Smooth muscle cell (in vitro differentiated cells): Measurements from ENCODE around the gene RHOBTB3. TPM values are rescaled to one million over a fixed set of nuclear protein-coding genes. Genes with fewer than 3 reads are reported as not detected.

ENCODE experiments used
- DNase-seq: peaks from one replicate; lab custom pipeline; 2025; ENCODE audit not compliant: unreplicated experiment; lab: John Stamatoyannopoulos, UW
- H2AFZ ChIP-seq: fragments of 200-600 bp; sonication (generic); 2 replicates; pipeline ENCODE4 v1.6.0; 2016; ENCODE audit warnings: antibody characterized with exemption, low read depth, mild to moderate bottlenecking
- H3F3A ChIP-seq: fragments of 200-600 bp; sonication (generic); 2 replicates; pipeline ENCODE4 v1.6.0; 2017; ENCODE audit warnings: antibody characterized with exemption, low read depth
- H3K27ac ChIP-seq: fragments of 200-600 bp; sonication (generic); 2 replicates; pipeline ENCODE4 v1.5.1; 2016; ENCODE audit warnings: low read depth, mild to moderate bottlenecking
- H3K27me3 ChIP-seq: fragments of 200-600 bp; sonication (generic); 2 replicates; pipeline ENCODE4 v1.6.1; 2016; ENCODE audit warnings: low read depth, mild to moderate bottlenecking
- H3K36me3 ChIP-seq: fragments of 200-600 bp; sonication (generic); 2 replicates; pipeline ENCODE4 v1.5.1; 2016; ENCODE audit warnings: low read depth
- H3K4me1 ChIP-seq: fragments of 200-600 bp; sonication (generic); 2 replicates; pipeline ENCODE4 v1.5.1; 2016; ENCODE audit warnings: low read depth
- H3K4me2 ChIP-seq: fragments of 200-600 bp; sonication (generic); 2 replicates; pipeline ENCODE4 v1.6.0; 2016; ENCODE audit warnings: mild to moderate bottlenecking
- H3K4me3 ChIP-seq: fragments of 200-600 bp; sonication (generic); 2 replicates; pipeline ENCODE4 v1.5.1; 2016; ENCODE audit warnings: mild to moderate bottlenecking
- H3K79me2 ChIP-seq: fragments of 200-600 bp; sonication (generic); 2 replicates; pipeline ENCODE4 v1.6.0; 2016; ENCODE audit warnings: low read depth, mild to moderate bottlenecking
- H3K9ac ChIP-seq: fragments of 200-600 bp; sonication (generic); 2 replicates; pipeline ENCODE4 v1.6.0; 2016; ENCODE audit warnings: low read depth
- H3K9me3 ChIP-seq: fragments of 200-600 bp; sonication (generic); replicated peaks from 2 replicates; pipeline ENCODE4 v1.5.1; 2016; ENCODE audit warnings: low read depth
- H4K20me1 ChIP-seq: fragments of 200-600 bp; sonication (generic); 2 replicates; pipeline ENCODE4 v1.6.0; 2016; ENCODE audit warnings: low read depth
- WGBS: methylation state at CpG from one replicate; pipeline ENCODE4 v1.1.7; 2016; ENCODE audit warnings: low lambda C conversion rate; 5-methylcytosine and 5-hydroxymethylcytosine counted together
- polyA plus RNA-seq: library from polyadenylated mRNA; unstranded; fragments of >200 nt; fragmentation: Nextera tagmentation; extraction: Ambion mirVana; gene quantifications from 2 replicates; pipeline ENCODE4 v1.2.1, GENCODE V29; 2016
- total RNA-seq: library from RNA; depleted of rRNA; stranded (reverse); fragments of >200 nt; gene quantifications from 2 replicates; pipeline ENCODE4 v1.2.3, GENCODE V29; 2014
- TF ChIP-seq, protein P1 (sequence below): fragments of 200-600 bp; sonication (generic); IDR thresholded peaks from 2 replicates; pipeline ENCODE4 v1.5.1; 2017; ENCODE audit warnings: borderline replicate concordance, mild to moderate bottlenecking, antibody characterized with exemption; ENCODE audit not compliant: insufficient read depth, poor library complexity, severe bottlenecking

The RHOBTB3 gene
- total and polyA plus RNA-seq, 2 experiments from 2014 or later: 127 to 213 TPM

DNA sequence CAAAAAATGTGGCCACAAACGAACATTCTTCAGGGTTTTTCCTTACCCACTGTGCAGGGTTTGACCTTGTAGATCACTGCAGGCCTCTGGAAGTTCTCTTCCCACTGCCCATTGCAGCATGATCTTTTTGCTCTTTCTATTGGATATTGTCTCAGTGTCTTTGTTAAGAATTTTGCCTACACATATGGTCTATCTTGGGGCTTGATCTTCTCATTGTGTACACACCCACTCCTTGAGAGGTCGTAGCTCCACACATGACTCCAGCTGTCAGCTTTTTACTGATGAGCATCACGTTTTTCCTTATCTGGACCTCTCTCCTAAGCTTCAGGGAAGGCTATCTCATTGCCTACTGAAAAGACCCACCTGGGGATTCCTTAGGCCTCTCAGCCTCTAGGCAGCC, 94.4 kb downstream of the RHOBTB3 start:
- Histone ChIP-seq H3K79me2 (peaks cover 16% of the 10 kb centered on the region), H3F3A (peaks cover 21% of the 10 kb centered on the region), H2AFZ (no peak overlapping the region), H3K27me3 (no peaks in the 10 kb centered on the region), H3K27ac (no peak overlapping the region), H3K9me3 (no peaks in the 10 kb centered on the region), H3K9ac (no peak overlapping the region), H4K20me1 (peaks cover 13% of the 10 kb centered on the region), H3K4me3 (no peak overlapping the region), H3K4me2 (no peak overlapping the region), H3K4me1 (peaks cover 18% of the 10 kb centered on the region), H3K36me3 (no peaks in the 10 kb centered on the region)
- TF ChIP-seq, protein P1, sequence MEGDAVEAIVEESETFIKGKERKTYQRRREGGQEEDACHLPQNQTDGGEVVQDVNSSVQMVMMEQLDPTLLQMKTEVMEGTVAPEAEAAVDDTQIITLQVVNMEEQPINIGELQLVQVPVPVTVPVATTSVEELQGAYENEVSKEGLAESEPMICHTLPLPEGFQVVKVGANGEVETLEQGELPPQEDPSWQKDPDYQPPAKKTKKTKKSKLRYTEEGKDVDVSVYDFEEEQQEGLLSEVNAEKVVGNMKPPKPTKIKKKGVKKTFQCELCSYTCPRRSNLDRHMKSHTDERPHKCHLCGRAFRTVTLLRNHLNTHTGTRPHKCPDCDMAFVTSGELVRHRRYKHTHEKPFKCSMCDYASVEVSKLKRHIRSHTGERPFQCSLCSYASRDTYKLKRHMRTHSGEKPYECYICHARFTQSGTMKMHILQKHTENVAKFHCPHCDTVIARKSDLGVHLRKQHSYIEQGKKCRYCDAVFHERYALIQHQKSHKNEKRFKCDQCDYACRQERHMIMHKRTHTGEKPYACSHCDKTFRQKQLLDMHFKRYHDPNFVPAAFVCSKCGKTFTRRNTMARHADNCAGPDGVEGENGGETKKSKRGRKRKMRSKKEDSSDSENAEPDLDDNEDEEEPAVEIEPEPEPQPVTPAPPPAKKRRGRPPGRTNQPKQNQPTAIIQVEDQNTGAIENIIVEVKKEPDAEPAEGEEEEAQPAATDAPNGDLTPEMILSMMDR: no peak
- no peak for DNase-seq
- WGBS: 73% methylated on average over 3 of the region's 3 CpGs

DNA sequence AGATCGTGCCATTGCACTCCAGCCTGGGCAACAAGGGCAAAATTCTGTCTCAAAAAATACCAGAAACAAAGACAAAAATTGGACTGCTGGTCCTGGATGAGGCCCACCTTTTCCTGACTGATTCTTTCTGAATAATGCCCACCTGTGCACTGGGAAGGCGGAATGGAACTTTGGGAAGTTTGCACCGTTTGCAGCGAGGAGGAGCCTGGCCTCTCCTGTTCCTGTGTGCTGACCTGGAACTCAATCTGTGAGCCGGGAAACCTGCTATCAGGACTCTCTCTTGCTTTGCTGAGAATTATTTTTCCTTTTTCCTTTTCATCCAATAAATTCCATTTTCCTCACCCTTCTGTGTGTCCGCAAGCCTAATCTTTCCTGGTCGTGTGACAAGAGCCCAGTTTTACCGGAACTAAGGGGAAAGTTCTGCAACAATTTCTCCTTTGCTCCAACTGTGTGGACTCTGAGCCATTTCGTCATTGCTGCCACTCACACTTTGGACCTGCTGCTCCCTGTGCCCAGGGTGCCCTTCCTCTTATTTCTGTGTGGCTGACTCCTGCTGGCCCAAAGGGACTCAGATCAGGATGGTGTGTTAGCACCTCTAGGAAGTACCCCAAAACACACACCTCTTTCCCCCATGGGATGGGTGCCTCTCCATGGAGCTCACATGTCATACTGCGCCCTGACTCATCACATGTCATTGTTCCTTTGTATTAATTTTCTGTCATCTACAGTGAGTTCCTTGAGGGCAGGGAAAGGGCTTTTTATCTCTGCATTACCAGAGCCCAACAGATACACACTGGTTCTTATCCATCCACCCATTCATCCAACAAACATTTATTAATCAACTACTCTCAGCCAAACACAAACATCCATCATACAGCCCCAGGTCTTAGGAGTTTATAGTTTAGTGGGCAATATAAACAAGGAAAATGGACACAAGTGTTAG, 96.1 kb downstream of the RHOBTB3 start:
- peaks cover 19% of the 10 kb centered on the region for H3F3A ChIP-seq
- H2AFZ ChIP-seq: no peak overlapping the region
- TF ChIP-seq, protein P1: no peak
- H3K4me3 ChIP-seq: no peak overlapping the region
- no peaks in the 10 kb centered on the region for H3K27me3 ChIP-seq
- no peaks in the 10 kb centered on the region for H3K9me3 ChIP-seq
- H3K27ac ChIP-seq: no peak overlapping the region
- H3K36me3 ChIP-seq: no peaks in the 10 kb centered on the region
- no peak overlapping the region for H3K4me2 ChIP-seq
- no peaks in the 10 kb centered on the region for H3K79me2 ChIP-seq
- no peak for DNase-seq
- H4K20me1 ChIP-seq: no peaks in the 10 kb centered on the region
- WGBS: 95% methylated on average over 10 of the region's 10 CpGs
- peaks cover 9% of the 10 kb centered on the region for H3K4me1 ChIP-seq
- H3K9ac ChIP-seq: no peak overlapping the region

DNA sequence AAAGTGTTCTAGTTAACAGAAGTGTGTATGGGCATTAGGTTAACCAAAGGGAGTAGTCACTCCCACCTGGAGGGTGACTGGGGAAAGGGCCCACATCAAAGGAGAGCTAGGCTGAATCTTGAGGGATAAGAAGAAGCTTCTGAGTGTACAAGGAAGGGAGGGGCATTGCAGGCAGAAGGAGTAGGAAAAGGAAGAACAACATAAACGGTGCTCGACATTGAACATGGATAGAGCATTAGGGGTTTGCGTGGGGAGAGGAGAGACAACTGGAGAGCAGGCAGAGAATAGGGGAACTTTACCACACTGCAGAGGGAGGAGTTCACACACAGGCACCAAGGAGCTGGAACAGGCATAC, 96.7 kb downstream of the RHOBTB3 start:
- Histone ChIP-seq H3K9ac (no peak overlapping the region), H3K79me2 (no peaks in the 10 kb centered on the region), H3K27ac (no peak overlapping the region), H3K36me3 (no peaks in the 10 kb centered on the region), H3K4me1 (peaks cover 6% of the 10 kb centered on the region), H3K4me2 (no peak overlapping the region), H2AFZ (no peak overlapping the region), H3K27me3 (no peaks in the 10 kb centered on the region), H3K9me3 (no peaks in the 10 kb centered on the region), H3F3A (peaks cover 15% of the 10 kb centered on the region), H3K4me3 (no peak overlapping the region), H4K20me1 (no peaks in the 10 kb centered on the region)
- WGBS: 85% methylated on average over 3 of the region's 3 CpGs
- no peak for DNase-seq
- TF ChIP-seq, protein P1: no peak
